ENCODE results near the gene SRGAP2C.
"Not testable (repeated sequence)": the region's sequence is repeated elsewhere in the genome, so short reads cannot be mapped to it uniquely, and the experiment has no call there.

The SRGAP2C gene

GRCh38 chr1:121227544-121228330 is 43.0 kb downstream of the SRGAP2C start:
- DNase-seq (ENCODE audit: low read depth) = not testable (repeated sequence)

- DNase-seq (ENCODE audit: low read depth) = not testable (repeated sequence)
Observed at GRCh38 chr1:121230636-121231035, 45.9 kb downstream of the SRGAP2C start.

- DNase-seq (ENCODE audit: low read depth) = not testable (repeated sequence)
Observed at GRCh38 chr1:121232445-121233125, 47.8 kb downstream of the SRGAP2C start.

GRCh38 chr1:121234090-121234759 is 49.5 kb downstream of the SRGAP2C start:
- DNase-seq (ENCODE audit: low read depth) = not testable (repeated sequence)

GRCh38 chr1:121238384-121238783 is 53.6 kb downstream of the SRGAP2C start:
- not testable (repeated sequence) for DNase-seq (ENCODE audit: low read depth)

GRCh38 chr1:121243913-121244312 is 59.1 kb downstream of the SRGAP2C start:
- DNase-seq (ENCODE audit: low read depth) = not testable (repeated sequence)

- DNase-seq (ENCODE audit: low read depth) = not testable (repeated sequence)
Observed at GRCh38 chr1:121246399-121246798, 61.6 kb downstream of the SRGAP2C start.

- not testable (repeated sequence) for DNase-seq (ENCODE audit: low read depth)
Observed at GRCh38 chr1:121252656-121253055, 67.9 kb downstream of the SRGAP2C start.

GRCh38 chr1:121254618-121255017 is 69.8 kb downstream of the SRGAP2C start:
- not testable (repeated sequence) for DNase-seq (ENCODE audit: low read depth)

- DNase-seq (ENCODE audit: low read depth) = not testable (repeated sequence)
Observed at GRCh38 chr1:121257632-121258031, 72.9 kb downstream of the SRGAP2C start.

- DNase-seq (ENCODE audit: low read depth) = not testable (repeated sequence)
Observed at GRCh38 chr1:121258134-121258533, 73.4 kb downstream of the SRGAP2C start.

GRCh38 chr1:121260205-121260604 is 75.4 kb downstream of the SRGAP2C start:
- not testable (repeated sequence) for DNase-seq (ENCODE audit: low read depth)

GRCh38 chr1:121262163-121262562 is 77.4 kb downstream of the SRGAP2C start:
- DNase-seq (ENCODE audit: low read depth) = not testable (repeated sequence)

- not testable (repeated sequence) for DNase-seq (ENCODE audit: low read depth)
Observed at GRCh38 chr1:121263789-121264244, 79.0 kb downstream of the SRGAP2C start.

- not testable (repeated sequence) for DNase-seq (ENCODE audit: low read depth)
Observed at GRCh38 chr1:121267072-121267471, 82.3 kb downstream of the SRGAP2C start.

- DNase-seq (ENCODE audit: low read depth) = not testable (repeated sequence)
Observed at GRCh38 chr1:121269309-121269708, 84.5 kb downstream of the SRGAP2C start.

GRCh38 chr1:121269973-121270372 is 85.2 kb downstream of the SRGAP2C start:
- DNase-seq (ENCODE audit: low read depth) = not testable (repeated sequence)

GRCh38 chr1:121271143-121271715 is 86.5 kb downstream of the SRGAP2C start:
- DNase-seq (ENCODE audit: low read depth) = not testable (repeated sequence)

GRCh38 chr1:121275435-121275834 is 90.7 kb downstream of the SRGAP2C start:
- DNase-seq (ENCODE audit: low read depth) = not testable (repeated sequence)

- DNase-seq (ENCODE audit: low read depth) = not testable (repeated sequence)
Observed at GRCh38 chr1:121278202-121278601, 93.4 kb downstream of the SRGAP2C start.

- DNase-seq (ENCODE audit: low read depth) = not testable (repeated sequence)
Observed at GRCh38 chr1:121278777-121279547, 94.2 kb downstream of the SRGAP2C start.

Measured in stimulated activated CD8-positive, alpha-beta memory T cell treated with anti-CD3 and anti-CD28 coated beads, Interleukin-12 subunit alpha, Interleukin-12 subunit beta, amount 100 ng/mL, for 4 hours (primary cell).